ENCODE measurements around the gene NAALADL2. TPM values are rescaled to one million over a fixed set of nuclear protein-coding genes. Genes with fewer than 3 reads are reported as not detected.

NAALADL2 gene
- total and polyA plus RNA-seq, 4 donors, result 0.28 to 4.6 (median 3.1) TPM

DNA sequence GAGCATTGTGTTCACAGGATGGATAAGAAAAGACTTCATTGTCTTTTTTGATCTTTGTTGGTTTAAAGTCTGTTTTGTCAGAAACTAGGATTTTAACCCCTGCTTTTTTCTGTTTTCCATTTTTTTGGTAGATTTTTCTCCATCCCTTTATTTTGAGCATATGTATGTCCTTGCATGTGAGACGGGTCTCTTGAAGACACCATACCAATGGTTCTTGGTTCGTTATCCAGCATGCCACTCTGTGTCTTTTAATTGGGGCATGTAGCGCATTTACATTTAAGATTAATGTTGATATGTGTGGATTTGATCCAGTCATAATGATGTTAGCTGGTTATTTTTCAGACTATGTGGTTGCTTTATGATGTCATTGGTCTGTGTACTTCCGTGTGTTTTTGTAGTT lies 687.0 kb downstream of the NAALADL2 start:
- Histone ChIP-seq H3K27ac (ENCODE audit: low read depth in 1 of 2, low read length in 2 of 2) (no peak overlapping the region), H3K9ac (ENCODE audit: low read depth in 1 of 2, low read length in 2 of 2) (no peak overlapping the region), H3K36me3 (ENCODE audit: control insufficient read depth in 4 of 4, insufficient read depth in 3 of 4, low read depth in 1 of 4, low read length in 3 of 4) (no peaks in the 10 kb centered on the region), H3K4me1 (ENCODE audit: control insufficient read depth in 4 of 4, insufficient read depth in 4 of 4, low read length in 3 of 4) (no peaks in the 10 kb centered on the region), H3K9me3 (ENCODE audit: control insufficient read depth in 4 of 4, low read length in 3 of 4) (no peaks in the 10 kb centered on the region), H3K4me3 (ENCODE audit: low read depth in 1 of 3, low read length in 3 of 3) (no peak overlapping the region), H3K27me3 (ENCODE audit: control insufficient read depth in 4 of 4, insufficient read depth in 4 of 4, low read length in 3 of 4) (no peaks in the 10 kb centered on the region)
- no peak for DNase-seq (ENCODE audit: low spot score)
- no peak for TF ChIP-seq GABPA (IDR thresholded peaks at IDR 0.05 in 1 of 2, conservative IDR thresholded peaks at IDR 0.05 in 1 of 2)
- no peak for TF ChIP-seq RAD21 (IDR thresholded peaks at IDR 0.05)
- TF ChIP-seq EGR1 (IDR thresholded peaks at IDR 0.05; ENCODE audit: low read depth in 2 of 2), result no peak
- TF ChIP-seq MAX (IDR thresholded peaks at IDR 0.05), result no peak
- no peak for TF ChIP-seq FOXA1 (IDR thresholded peaks at IDR 0.05)
- TF ChIP-seq RXRA (IDR thresholded peaks at IDR 0.05), result no peak
- TF ChIP-seq NR2F2 (IDR thresholded peaks at IDR 0.05), result no peak
- no peak for TF ChIP-seq SP1 (IDR thresholded peaks at IDR 0.05)
- TF ChIP-seq, protein P1, sequence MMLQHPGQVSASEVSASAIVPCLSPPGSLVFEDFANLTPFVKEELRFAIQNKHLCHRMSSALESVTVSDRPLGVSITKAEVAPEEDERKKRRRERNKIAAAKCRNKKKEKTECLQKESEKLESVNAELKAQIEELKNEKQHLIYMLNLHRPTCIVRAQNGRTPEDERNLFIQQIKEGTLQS (IDR thresholded peaks at IDR 0.05), result no peak
- TF ChIP-seq, protein P2, sequence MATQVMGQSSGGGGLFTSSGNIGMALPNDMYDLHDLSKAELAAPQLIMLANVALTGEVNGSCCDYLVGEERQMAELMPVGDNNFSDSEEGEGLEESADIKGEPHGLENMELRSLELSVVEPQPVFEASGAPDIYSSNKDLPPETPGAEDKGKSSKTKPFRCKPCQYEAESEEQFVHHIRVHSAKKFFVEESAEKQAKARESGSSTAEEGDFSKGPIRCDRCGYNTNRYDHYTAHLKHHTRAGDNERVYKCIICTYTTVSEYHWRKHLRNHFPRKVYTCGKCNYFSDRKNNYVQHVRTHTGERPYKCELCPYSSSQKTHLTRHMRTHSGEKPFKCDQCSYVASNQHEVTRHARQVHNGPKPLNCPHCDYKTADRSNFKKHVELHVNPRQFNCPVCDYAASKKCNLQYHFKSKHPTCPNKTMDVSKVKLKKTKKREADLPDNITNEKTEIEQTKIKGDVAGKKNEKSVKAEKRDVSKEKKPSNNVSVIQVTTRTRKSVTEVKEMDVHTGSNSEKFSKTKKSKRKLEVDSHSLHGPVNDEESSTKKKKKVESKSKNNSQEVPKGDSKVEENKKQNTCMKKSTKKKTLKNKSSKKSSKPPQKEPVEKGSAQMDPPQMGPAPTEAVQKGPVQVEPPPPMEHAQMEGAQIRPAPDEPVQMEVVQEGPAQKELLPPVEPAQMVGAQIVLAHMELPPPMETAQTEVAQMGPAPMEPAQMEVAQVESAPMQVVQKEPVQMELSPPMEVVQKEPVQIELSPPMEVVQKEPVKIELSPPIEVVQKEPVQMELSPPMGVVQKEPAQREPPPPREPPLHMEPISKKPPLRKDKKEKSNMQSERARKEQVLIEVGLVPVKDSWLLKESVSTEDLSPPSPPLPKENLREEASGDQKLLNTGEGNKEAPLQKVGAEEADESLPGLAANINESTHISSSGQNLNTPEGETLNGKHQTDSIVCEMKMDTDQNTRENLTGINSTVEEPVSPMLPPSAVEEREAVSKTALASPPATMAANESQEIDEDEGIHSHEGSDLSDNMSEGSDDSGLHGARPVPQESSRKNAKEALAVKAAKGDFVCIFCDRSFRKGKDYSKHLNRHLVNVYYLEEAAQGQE (IDR thresholded peaks at IDR 0.05), result no peak
- TF ChIP-seq JUND (IDR thresholded peaks at IDR 0.05), result no peak
- no peak for TF ChIP-seq HNF4A (conservative IDR thresholded peaks at IDR 0.05)
- TF ChIP-seq ZBTB33 (IDR thresholded peaks at IDR 0.05), result no peak
- no peak for TF ChIP-seq HNF4G (IDR thresholded peaks at IDR 0.05)
- WGBS, result 95% methylated on average over 4 of the region's 4 CpGs

DNA sequence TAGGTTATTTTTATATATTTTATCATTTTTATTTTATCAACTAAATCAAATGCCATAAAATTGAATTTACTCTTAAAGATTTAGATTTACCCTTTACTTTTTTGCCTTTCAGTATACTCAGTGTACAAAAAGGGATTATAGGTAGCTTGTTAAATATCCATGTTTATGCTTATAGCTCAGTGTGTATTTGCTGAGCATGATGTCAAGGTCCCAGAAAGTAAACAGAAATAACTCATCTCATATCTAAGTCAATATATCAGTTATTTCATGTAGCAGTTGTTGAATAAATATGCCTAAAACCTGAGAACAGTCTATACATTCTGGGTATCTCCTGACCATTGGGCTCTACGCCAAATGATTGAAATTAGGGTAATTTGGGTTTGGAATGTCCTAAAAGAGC lies 693.8 kb downstream of the NAALADL2 start:
- 91% methylated on average over 1 of the region's 1 CpG for WGBS
- Histone ChIP-seq H3K9me3 (ENCODE audit: control insufficient read depth in 4 of 4, low read length in 3 of 4) (no peaks in the 10 kb centered on the region), H3K27ac (ENCODE audit: low read depth in 1 of 2, low read length in 2 of 2) (no peak overlapping the region), H3K4me1 (ENCODE audit: control insufficient read depth in 4 of 4, insufficient read depth in 4 of 4, low read length in 3 of 4) (no peaks in the 10 kb centered on the region), H3K36me3 (ENCODE audit: control insufficient read depth in 4 of 4, insufficient read depth in 3 of 4, low read depth in 1 of 4, low read length in 3 of 4) (no peaks in the 10 kb centered on the region), H3K9ac (ENCODE audit: low read depth in 1 of 2, low read length in 2 of 2) (no peak overlapping the region), H3K27me3 (ENCODE audit: control insufficient read depth in 4 of 4, insufficient read depth in 4 of 4, low read length in 3 of 4) (no peaks in the 10 kb centered on the region), H3K4me3 (ENCODE audit: low read depth in 1 of 3, low read length in 3 of 3) (no peak overlapping the region)
- DNase-seq (ENCODE audit: low spot score), result no peak
- TF ChIP-seq GABPA (IDR thresholded peaks at IDR 0.05 in 1 of 2, conservative IDR thresholded peaks at IDR 0.05 in 1 of 2), result no peak
- TF ChIP-seq RAD21 (IDR thresholded peaks at IDR 0.05), result no peak
- no peak for TF ChIP-seq RXRA (IDR thresholded peaks at IDR 0.05)
- TF ChIP-seq MAX (IDR thresholded peaks at IDR 0.05), result no peak
- TF ChIP-seq FOXA2 (IDR thresholded peaks at IDR 0.05), result no peak
- no peak for TF ChIP-seq FOXA1 (IDR thresholded peaks at IDR 0.05)
- TF ChIP-seq CTCF (IDR thresholded peaks at IDR 0.05; ENCODE audit: low read depth, low read length, missing input control), result no peak
- TF ChIP-seq, protein P2 (IDR thresholded peaks at IDR 0.05), result no peak
- TF ChIP-seq TAF1 (conservative IDR thresholded peaks at IDR 0.05), result no peak
- no peak for TF ChIP-seq YY1 (IDR thresholded peaks at IDR 0.05)
- TF ChIP-seq, protein P1 (IDR thresholded peaks at IDR 0.05), result no peak
- no peak for TF ChIP-seq HNF4A (conservative IDR thresholded peaks at IDR 0.05)

Data from liver (tissue), 9 donors.